ENCODE data around the gene LPCAT4. TPM values are rescaled to one million over a fixed set of nuclear protein-coding genes. Genes with fewer than 3 reads are reported as not detected.
A peak's percentile ranks its signal among the peaks of the same experiment; 100 is the strongest.
"Not testable (repeated sequence)": the region's sequence is repeated elsewhere in the genome, so short reads cannot be mapped to it uniquely, and the experiment has no call there.

LPCAT4 gene
- total RNA-seq, 1 experiment from 2014 or later, result 77.1 TPM

- TF ChIP-seq REST (IDR thresholded peaks at IDR 0.05; ENCODE audit: low read depth) (no peak), EGR1 (IDR thresholded peaks at IDR 0.05; ENCODE audit: low read depth) (no peak), YY1 (IDR thresholded peaks at IDR 0.05; ENCODE audit: extremely low read depth, insufficient replicate concordance, low read depth, low read length) (peak; percentile 39), JUND (IDR thresholded peaks at IDR 0.05) (no peak), EZH2 (IDR thresholded peaks at IDR 0.05) (no peak)
Observed at GRCh38 chr15:34342737-34343575, 24.0 kb downstream of the LPCAT4 start, which contains the start of the genes NOP10 and NUTM1 (continued).

- not testable (repeated sequence) for H3K9me3 ChIP-seq (ENCODE audit: control insufficient read depth in 1 of 2, insufficient read depth in 1 of 2, low read depth in 1 of 2, low read length in 2 of 2); H3K27me3 ChIP-seq (ENCODE audit: insufficient read depth, low read length); DNase-seq (ENCODE audit: low read depth, low spot score); BruUV-seq (replicated peaks); H2AFZ ChIP-seq (ENCODE audit: low read depth, low read length, poor library complexity, severe bottlenecking); ATAC-seq; H3K9me2 ChIP-seq (ENCODE audit: insufficient read depth); H4K20me1 ChIP-seq (ENCODE audit: insufficient read depth)
- ChIA-PET POLR2A (interaction anchor here (0.5 to 1.1 kb wide), 2 partner anchors 16 to 24 kb away, joined by 3 to 5 read pairs; partner anchors contain the start of gene LPCAT4), RAD21 (ENCODE audit: low non-redundant PET in 1 of 2, low total read pairs in 2 of 2, uncharacterized antibody in 2 of 2, unreplicated experiment in 2 of 2) (interaction anchor here in 1 of 2 experiments (1.2 kb wide), 1 partner anchor 25 kb away, joined by 4 read pairs; the partner anchor contains the start of gene LPCAT4), CTCF (interaction anchor here (0.7 to 1.9 kb wide), 7 partner anchors 16 to 232 kb away, joined by 3 to 11 read pairs (median 3); partner anchors contain the start of gene LPCAT4)
- Histone ChIP-seq H3K27ac (ENCODE audit: low read depth, low read length) (peak overlapping the region; percentile 72), H3K4me1 (ENCODE audit: control insufficient read depth in 1 of 2, insufficient read depth in 2 of 2, low read length in 2 of 2) (peaks cover 8 to 30% of the 10 kb centered on the region in 2 experiments; a peak in 3 of 4 replicates), H3K4me3 (replicated peaks in 1 of 2; ENCODE audit: low read depth in 1 of 2, low read length in 2 of 2) (peak overlapping the region; percentile 79 to 96), H3K9ac (ENCODE audit: low read length) (peak overlapping the region; percentile 86), H3K79me2 (ENCODE audit: insufficient read depth, low read length) (peaks cover 41% of the 10 kb centered on the region), H3K36me3 (ENCODE audit: control insufficient read depth in 1 of 2, insufficient read depth in 2 of 2, low read length in 2 of 2) (peaks cover 20 to 32% of the 10 kb centered on the region in 2 experiments), H3K4me2 (ENCODE audit: low read length) (peak overlapping the region; percentile 85)
- intact Hi-C loops (cut with micrococcal nuclease), result loop anchor here (2.0 kb wide), 1 partner anchor 15 kb away; no protein-coding TSS in a partner anchor
Observed at GRCh38 chr15:34342213-34342736, 24.7 kb downstream of the LPCAT4 start.
